ENCODE results near the gene RNF215.
"Not testable (repeated sequence)": the region's sequence is repeated elsewhere in the genome, so short reads cannot be mapped to it uniquely, and the experiment has no call there.

Gene RNF215

GRCh38 chr22:30361916-30362650 lies 25.1 kb downstream of the RNF215 start:
- no peak for DNase-seq (ENCODE audit: low spot score)

DNA sequence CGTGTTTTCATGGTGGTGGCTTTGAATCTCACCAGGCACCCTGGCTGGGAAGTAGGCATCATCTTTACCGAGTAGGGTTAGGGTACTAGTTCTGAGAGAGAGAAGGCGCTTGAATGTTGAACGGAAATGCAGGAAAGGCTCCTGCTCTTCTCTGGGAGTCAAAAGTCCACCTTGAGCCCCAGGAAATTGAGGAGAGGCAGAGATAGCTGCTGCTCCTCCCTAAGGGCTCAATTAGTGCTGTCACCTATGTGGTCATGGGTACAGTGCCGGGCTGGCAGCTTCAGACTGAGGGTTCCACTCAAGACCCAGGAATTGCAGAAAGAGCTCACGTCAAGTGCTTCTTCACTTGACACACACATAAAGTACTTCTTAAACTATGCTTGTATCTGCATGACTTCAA lies 28.7 kb downstream of the RNF215 start:
- no peak for DNase-seq (ENCODE audit: low spot score)

DNA sequence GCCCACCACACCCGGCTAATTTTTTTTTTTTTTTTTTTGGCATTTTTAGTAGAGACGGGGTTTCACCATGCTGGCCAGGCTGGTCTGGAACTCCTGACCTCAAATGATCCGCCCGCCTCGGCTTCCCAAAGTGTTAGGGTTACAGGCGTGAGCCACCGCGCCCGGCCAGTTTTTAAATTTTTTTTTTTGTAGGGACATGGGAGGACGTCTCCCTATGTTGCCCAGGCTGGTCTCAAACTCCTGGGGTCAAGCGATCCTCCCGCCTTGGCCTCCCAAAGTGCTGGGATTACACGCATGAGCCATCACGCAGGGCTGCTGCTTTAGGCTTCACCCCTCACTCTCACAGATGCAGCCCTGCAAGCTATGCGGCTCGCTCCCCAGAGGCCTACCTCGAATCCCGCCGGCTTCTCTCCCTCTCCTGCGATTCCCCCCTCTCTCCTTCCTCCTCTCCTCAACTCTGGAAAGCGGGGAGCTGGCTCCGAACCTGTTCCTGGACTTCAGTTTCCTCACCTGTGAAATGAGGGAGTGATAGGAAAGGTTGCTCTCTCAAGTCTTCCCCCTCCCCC lies 29.5 kb downstream of the RNF215 start:
- DNase-seq (ENCODE audit: low spot score): no peak

GRCh38 chr22:30357236-30357570 lies 30.0 kb downstream of the RNF215 start:
- no peak for DNase-seq (ENCODE audit: low spot score)

- DNase-seq (ENCODE audit: low spot score): peak; percentile 93
These were observed 30.6 kb downstream of the RNF215 start, which contains the start of the genes CCDC157 and SF3A1 for GRCh38 chr22:30356449-30357235. CCDC157 (plus strand) TSS chr22:30357007; CDS start chr22:30366001, 8,994 bp downstream. SF3A1 (minus strand) TSS chr22:30356894; CDS start chr22:30356792, 102 bp downstream.

DNA sequence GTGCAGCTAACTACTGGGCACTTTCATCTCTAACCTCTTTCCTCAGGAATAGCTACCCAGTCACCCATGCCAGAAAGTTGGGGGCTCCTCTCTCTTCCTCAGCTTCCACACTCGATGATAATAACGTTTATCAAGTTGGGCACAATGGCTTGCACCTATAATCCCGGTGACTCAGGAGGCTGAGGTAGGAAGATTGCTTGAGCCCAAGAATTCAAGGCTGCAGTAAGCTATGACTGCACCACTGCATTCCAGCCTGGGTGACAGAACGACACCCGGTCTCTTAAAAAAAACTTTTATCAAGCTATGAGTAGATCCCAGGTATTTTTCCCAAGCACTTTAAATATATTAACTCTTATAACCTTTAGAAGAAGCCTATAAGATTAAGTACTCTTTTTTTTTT lies 32.6 kb downstream of the RNF215 start:
- DNase-seq (ENCODE audit: low spot score): no peak

DNA sequence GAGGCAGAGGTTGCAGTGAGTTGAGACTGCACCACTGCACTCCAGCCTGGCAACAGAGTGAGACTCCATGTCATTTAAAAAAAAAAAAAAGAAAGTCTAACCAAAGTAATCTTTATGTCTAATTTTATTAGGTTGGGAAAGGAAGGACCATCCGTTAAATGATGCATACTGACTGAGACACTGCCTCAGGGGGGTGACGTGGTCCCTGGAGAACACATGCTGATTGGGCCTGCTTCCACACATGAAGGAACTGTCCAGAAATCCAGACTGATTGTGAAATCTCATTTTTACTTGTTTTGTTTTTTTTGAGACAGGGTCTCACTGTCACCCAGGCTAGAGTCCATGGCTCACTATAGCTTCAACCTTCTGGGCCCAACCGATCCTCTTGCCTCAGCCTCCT lies 36.0 kb downstream of the RNF215 start:
- no peak for DNase-seq (ENCODE audit: low spot score)

GRCh38 chr22:30348809-30349208 lies 38.4 kb downstream of the RNF215 start:
- no peak for DNase-seq (ENCODE audit: low spot score)

DNA sequence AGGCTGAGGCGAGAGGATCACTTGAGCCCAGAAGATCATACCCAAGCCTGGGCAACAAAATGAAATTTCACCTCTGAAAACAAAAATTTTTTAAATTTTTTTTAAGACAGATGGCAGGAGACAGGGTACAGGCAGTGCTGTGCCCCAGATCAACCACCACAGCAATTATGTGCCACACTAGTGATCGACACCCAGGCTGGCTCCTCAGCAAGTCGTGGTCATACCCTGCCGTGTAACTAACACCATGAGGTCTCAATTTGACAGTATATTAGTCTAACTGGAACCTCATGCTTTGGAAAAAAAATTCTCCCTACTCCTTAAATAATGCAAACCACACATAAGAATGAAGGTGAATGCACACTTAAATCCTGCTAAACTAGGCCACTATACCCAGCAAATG lies 38.8 kb downstream of the RNF215 start:
- no peak for DNase-seq (ENCODE audit: low spot score)

DNA sequence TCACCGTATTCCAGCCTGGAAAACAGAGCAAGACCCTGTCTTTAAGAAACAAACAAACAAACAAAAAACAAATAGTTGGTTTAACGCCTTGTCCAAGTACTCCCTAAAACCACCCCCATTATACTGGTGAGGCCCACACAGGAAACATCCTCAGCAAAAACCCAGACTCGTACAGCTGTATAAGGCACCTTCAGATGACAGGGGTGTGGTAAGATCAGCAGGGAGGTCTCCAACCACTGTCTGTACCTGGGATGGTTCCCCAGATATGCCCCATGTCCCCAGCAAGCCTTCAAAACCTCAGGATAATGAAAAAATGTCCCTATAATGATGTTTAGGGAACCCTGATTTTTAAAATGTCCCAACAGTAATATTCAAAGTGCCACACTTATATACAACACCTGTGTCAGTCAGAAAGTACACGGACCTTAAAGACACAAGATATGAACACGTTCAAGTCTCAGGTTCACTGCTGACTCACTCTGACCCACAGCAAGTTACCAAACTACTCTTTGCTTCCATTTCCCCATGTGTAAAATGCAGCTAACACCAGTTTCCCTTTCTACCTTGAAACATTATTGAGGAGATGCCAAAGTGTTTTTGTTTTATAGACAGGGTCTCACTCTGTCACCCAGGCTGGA lies 39.8 kb downstream of the RNF215 start:
- no peak for DNase-seq (ENCODE audit: low spot score)

GRCh38 chr22:30344447-30345200 lies 42.6 kb downstream of the RNF215 start:
- DNase-seq (ENCODE audit: low spot score): no peak

- no peak for DNase-seq (ENCODE audit: low spot score)
These were observed 46.1 kb downstream of the RNF215 start for GRCh38 chr22:30340911-30341685.

DNA sequence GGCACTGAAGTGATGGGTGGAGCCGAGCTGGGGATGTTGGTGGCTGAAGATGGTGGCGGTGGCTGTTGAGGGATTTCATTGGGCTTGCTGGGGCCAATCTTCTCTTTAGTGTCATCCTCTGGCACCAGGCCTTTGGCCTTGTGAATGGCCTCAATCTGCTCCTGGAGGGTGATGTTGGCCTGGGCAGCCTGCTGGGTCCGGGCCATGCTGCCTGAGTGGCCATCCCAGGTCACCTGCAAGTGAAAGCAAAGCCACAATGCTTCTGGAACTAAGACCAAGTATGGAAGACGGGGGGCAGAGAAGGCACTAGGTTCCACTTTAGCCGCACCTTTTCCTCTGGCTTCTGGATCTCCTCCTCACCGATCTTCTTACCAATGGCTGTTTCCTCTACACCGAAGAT lies 48.4 kb downstream of the RNF215 start:
- no peak for DNase-seq (ENCODE audit: low spot score)

DNA sequence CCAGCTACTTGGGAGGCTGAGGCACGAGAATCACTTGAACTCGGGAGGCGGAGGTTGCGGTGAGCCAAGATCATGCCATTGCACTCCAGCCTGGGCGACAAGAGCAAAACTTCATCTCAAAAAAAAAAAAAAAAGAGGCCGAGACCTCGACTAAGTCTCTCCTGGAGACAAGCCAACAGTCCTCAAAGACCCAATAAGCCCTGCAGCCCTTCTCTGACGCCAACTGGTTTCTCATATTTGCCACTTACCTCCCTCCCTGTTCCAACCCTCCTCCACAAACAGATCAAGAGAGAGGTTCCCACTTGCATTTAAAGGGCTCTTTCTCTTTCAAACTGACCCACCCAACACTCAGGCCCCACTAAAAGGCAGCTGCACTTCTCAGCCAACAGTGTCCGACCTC lies 48.9 kb downstream of the RNF215 start:
- not testable (repeated sequence) for DNase-seq (ENCODE audit: low spot score)

- no peak for DNase-seq (ENCODE audit: low spot score)
These were observed 49.8 kb downstream of the RNF215 start for GRCh38 chr22:30337461-30337778.

GRCh38 chr22:30336752-30337460 lies 50.3 kb downstream of the RNF215 start:
- DNase-seq (ENCODE audit: low spot score): no peak

DNA sequence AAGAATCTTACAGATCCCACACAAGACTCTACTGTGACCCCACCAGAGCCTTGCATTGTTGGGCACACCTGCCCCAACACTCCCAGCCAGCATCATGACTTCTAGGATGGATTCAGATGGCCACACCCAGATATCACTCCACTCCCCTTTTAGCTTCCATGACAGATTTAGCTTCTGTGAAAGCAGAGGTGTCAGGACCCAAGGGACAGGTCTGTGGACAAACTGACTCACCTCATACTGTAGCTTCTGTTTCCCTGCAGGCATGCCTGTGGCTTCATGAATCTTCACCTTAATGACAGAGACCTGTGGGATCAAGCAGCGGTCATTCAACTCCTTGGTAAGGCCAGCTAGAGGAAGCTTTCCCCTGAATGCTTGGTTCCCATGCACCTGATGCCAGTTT lies 52.0 kb downstream of the RNF215 start:
- DNase-seq (ENCODE audit: low spot score): no peak

- no peak for DNase-seq (ENCODE audit: low spot score)
These were observed 52.6 kb downstream of the RNF215 start for GRCh38 chr22:30334646-30335045.

DNA sequence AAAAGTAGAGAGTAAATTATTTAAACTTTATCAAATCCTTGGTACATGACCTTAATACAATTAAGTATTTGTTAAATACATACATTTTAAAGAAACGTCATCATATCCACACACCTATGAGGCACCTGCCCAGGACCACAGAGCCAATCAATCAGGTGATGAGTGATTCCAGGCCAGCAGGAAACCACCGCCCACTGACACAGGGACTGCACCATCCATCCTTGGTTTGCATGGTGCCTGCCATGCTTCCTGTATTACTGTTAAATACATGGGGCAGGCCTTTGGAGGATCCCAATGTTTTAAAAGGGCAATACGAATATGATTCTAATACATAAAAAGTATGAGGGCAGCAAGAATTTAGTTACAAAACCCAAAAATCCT lies 53.5 kb downstream of the RNF215 start:
- DNase-seq (ENCODE audit: low spot score): no peak

GRCh38 chr22:30332994-30333706 lies 54.1 kb downstream of the RNF215 start:
- DNase-seq (ENCODE audit: low spot score): no peak
